Tibial nerve (tissue), 4 donors: ENCODE data around the gene TCEA2.

Experiments used
- CTCF ChIP-seq, 5 experiments: fragments of 200-600 bp in 3 of 5; fragments of 450-650 bp in 2 of 5; sonication (generic) in 3 of 5; IDR thresholded peaks; one replicate each; pipeline ENCODE4 v1.5.1; 2016 to 2019; ENCODE audit warnings: antibody characterized with exemption in 5 of 5, mild to moderate bottlenecking in 3 of 5, moderate library complexity in 2 of 5
- EP300 ChIP-seq, 2 donors: sonication (generic); formaldehyde crosslinking; IDR thresholded peaks; one replicate each; pipeline ENCODE4 v1.6.1; 2017; ENCODE audit warnings: antibody characterized with exemption in 2 of 2, mild to moderate bottlenecking in 1 of 2
- POLR2A ChIP-seq, 2 donors: fragments of 450-650 bp; IDR thresholded peaks; one replicate each; pipeline ENCODE4 v1.6.1; 2017; ENCODE audit warnings: antibody characterized with exemption in 2 of 2, mild to moderate bottlenecking in 2 of 2, moderate library complexity in 2 of 2

GRCh38 chr20:64104667-64105451 is 41.9 kb downstream of the TCEA2 start:
- TF ChIP-seq EP300 (IDR thresholded peaks at IDR 0.05), result no peak
- TF ChIP-seq CTCF (IDR thresholded peaks at IDR 0.05), result no peak
- TF ChIP-seq POLR2A (IDR thresholded peaks at IDR 0.05), result no peak
